ENCODE data around the gene TROAP.

TROAP gene

DNA sequence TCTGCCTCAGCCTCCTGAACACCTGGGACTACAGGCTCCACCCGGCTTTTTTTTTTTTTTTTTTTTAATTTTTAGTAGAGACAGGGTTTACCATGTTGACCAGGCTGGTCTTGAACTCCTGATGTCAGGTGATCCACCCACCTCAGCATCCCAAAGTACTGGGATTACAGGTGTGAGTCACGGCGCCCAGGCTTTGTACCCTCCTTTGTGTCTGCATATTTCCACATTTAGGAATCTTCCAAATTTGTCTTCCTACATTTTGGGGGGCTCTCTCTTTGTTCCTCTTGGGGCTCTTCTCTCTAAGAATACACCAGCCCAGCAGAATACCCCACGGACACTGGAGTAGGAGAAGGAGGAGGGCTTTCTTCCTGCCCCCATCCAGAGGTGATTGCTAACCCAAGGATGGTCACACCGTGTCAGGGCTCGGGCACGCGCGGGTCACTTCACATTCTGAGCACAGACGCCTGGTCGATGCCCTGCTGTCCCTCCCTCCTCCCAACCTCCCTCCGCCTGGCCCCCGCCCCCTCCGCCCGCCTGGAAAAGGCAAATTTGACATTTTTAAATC is 21.5 kb downstream of the TROAP start:
- DNase-seq, result no peak

DNA sequence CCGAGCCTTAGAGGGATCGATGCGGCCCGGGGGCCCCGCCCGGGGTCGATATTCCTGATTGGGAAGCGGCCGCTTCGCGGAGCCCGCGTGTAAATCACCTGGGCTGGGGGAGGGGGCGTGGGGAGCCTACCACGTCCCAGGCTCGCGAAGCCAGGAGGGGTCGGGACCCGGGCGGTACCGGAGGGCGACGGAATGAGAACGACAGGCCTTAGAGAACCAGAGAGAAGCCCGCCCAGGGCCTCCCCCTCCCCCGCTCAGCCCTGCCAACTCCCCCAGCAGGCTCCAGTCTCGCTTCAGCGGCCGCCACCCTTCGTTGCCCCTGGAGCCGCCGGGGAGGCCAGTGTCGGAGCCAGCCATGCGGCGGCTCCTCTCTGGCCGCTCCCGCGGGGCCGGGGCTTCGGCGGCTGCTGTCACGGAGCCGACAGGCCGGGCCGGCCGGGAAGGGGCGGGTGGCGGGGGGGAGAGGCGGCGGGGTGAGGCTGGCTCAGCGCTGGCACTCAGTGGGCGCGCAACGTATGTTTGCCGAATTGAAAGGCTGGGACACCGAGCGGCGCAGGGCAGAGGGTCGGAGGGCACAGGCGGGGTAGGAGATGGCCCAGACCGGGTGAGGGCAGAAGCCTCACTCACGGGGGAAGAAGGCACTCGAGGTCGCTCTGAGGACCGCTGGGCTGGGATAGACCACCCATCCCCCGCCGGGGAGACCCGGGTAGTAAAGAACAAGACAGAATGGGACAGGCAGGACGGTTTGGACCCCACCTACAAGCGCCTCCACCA is 22.2 kb downstream of the TROAP start:
- peak; percentile 33 for DNase-seq

DNA sequence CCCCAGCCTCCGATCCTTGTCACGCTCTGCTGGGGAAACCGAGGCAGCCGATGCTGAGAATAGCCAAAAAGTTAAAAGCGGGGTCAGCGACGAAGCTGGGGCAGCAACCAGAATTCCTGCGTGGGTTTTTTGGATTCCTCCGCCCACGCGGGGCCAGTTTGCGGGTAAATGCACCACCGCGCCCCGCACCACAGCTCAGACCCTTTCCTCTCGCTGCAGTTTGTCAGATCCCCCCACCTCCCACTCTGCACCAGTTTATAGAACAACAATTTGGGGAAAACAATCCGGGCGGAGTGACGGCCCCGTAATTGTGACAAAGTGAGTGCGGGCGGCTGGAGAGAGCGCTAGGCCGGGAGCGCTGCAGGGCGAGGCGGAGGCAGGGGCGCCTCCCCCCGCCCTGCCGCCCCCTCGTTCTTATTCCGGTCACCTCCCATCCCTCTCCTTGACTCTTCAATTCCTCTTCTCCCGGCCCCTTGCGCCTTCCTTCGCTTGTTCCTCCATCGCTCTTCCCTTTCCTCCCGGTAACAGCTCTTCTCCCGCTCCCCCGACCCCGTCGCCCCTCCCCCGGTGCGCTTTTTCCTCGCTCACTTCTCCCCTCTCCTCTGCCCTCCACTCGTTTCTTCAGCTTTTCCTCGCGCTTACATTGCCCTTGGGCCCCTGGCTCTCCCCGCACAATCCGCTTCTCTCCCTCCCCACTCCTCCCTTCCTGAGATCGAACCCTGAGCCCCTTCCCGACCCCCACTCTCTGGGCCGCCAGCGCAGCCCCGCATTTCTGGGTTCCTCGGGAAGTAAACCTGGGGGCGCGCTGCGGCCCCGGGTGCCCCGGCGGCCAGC is 23.0 kb downstream of the TROAP start:
- no peak for DNase-seq

DNA sequence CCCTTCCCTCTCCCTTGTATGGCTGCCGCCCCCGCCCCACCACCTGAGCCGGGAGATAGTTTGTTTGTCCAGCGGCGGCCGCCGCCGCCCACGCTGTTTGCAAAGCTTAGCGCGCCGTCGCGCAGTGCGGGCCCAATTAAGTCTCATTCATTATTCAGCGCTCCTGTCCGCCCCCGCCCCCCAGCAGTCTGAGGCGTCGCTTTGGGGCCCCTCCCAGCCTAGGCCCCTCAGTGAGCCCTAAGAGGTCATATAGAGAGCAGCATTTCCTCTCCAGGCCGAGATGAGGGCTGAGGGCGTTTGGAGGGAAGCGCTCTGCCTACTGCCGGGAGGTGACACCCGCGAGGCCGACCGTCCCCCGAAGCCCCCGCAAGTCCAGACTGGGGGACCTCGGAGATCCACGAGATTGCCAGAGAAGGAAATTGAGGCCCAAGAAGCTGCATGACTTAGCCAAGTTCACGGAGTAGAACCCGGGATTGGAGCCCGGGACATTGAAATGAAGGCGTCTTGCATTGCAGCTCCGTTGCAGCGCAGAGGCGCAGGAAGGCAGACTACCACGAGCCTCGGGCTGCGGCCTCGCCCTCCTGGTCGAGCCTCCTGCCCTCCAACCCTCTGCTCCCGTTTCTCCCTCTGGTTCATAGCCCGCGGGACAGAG is 23.7 kb downstream of the TROAP start, which contains the start of gene DNAJC22:
TSS of gene DNAJC22 (plus strand) at position 230 of the 652 bp plus-strand sequence. CDS start 1,985 bp downstream, outside the sequence.
- no peak for DNase-seq

- peak; percentile 26 for DNase-seq
Observed at GRCh38 chr12:49347311-49348193, 24.5 kb downstream of the TROAP start.

GRCh38 chr12:49348781-49349180 is 25.7 kb downstream of the TROAP start:
- no peak for DNase-seq

DNA sequence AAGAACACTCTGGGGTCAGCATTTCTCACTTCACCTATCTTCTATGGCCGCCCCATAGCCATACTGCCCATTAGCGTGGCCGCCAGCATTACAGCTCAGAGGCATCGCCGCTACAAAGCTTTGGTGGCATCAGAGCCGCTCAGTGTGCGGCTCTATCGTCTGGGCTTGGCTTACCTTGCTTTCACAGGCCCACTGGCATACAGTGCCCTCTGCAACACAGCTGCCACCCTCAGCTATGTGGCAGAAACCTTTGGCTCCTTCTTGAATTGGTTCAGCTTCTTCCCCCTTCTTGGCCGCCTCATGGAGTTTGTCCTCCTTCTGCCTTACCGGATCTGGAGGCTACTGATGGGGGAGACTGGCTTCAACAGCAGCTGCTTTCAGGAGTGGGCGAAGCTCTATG is 26.2 kb downstream of the TROAP start:
- no peak for DNase-seq

DNA sequence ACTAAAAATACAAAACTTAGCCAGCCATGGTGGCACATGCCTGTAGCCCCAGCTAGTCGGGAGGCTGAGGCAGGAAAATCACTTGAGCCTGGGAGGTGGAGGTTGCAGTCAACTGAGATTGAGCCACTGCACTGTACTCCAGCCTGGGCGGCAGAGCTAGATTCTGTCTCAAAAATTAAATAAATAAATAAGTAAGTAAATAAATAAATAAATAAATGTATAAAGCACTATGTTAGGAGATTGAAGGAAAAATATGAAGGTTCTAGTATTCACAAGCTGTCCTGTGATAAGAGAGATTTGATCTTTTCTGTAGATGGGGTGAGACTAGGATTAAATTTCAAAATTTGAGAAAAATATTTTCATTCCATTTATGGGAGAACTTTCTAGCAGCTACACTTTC is 29.3 kb downstream of the TROAP start:
- DNase-seq, result no peak

GRCh38 chr12:49355913-49356312 is 32.9 kb downstream of the TROAP start:
- no peak for DNase-seq

DNA sequence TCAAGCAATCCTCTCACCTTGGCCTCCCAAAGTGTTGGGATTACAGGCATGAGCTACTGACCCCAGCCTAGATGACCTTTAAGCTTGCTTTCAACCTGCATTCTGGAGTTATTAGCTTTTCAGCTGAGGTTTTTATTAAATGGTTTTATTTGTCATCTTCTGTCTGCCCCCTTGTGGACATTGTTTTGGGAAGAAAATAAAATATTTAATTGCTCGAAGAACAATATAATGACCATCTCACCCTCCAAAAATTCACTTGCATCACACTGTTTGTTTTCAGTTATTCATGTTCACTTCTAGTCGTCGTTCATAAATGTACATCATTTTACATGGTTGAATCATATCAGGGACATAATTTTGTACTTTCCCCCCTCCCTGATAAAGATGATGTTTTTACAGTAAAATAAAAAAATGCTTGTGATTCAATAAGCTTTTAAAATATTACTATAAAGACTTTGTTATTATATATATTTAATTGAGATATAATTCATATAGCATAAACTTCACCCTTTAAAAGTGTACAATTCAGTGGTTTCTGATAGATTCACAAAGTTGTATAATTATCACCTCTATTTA is 34.1 kb downstream of the TROAP start:
- DNase-seq, result peak; percentile 16

GRCh38 chr12:49358483-49359141 is 35.6 kb downstream of the TROAP start:
- peak; percentile 17 for DNase-seq

DNA sequence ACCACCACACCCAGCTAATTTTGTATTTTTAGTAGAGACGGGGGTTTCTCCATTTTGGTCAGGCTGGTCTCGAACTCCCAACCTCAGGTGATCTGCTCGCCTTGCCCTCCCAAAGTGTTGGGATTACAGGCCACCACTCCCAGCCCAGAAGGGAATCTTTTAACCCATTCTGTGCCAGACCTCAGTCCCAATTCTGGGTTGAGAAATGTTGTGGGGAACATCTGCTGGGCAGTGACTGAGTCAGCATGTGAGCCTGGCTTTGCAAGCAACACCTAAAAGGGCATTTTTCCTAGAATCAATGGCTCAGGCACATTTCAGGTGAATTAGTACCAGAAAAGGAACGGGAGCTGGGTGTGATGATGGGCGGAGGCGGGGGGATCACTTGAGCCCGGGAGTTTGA is 36.6 kb downstream of the TROAP start:
- no peak for DNase-seq

GRCh38 chr12:49362077-49362476 is 39.0 kb downstream of the TROAP start:
- no peak for DNase-seq

GRCh38 chr12:49364989-49365388 is 41.9 kb downstream of the TROAP start:
- DNase-seq, result no peak

DNA sequence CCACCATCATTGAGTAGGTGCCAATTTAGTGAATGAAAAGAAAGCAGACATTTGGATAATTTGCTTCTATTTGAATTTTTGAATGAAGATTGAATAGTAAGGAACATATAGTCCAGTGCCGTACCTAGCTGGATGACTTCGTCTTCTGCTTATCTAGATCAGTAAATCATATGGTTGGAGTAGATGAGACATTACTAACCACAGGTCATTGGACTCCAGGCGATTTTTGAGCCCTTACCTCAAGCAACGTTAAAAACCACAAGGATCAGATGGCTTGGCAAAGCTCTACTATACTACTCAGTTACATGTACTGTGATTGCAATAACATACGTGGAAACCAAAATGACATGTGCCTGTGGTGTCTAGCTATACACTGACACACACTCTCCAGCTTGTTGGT is 42.5 kb downstream of the TROAP start:
- DNase-seq, result no peak

GRCh38 chr12:49366096-49366651 is 43.1 kb downstream of the TROAP start:
- DNase-seq, result no peak

DNA sequence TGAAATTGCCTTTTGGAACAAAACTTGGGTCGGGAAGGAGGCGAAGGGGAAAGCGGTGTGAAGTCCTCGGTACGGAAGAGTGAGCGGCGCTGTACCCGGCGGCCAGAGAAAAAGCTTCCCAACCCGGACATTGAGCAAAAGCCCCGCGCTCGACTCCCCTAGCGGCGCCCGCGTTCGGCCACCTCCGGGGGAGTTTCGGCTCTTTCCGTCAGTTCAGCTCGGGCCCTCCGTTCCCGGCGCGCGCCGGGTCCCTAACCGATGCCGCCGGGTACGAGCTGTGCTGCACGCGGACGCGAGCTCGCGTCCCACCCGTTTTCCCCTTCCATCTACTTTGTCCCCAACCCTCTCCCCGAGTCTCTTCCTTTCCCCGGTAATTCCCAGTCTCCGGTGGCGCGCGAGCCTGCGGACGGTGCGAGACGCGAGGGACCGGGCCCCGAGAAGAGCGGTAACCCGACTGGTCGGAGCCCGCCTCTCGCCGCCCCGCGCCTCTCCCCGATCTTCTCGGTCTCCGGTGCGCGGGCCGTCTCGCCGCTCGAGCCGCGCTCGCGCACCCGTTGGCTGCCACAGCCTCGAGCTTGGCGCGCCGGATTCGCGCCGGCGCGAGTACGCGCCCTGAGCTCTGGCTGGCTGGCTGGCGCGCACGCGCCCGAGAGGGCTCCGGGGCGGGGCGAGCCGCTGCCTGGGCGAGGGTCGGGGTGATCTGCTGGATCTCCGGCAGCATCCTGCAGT is 43.8 kb downstream of the TROAP start:
- DNase-seq, result peak; percentile 86

GRCh38 chr12:49367381-49368239 is 44.6 kb downstream of the TROAP start, which contains the start of gene SPATS2:
Gene SPATS2 (plus strand): TSS chr12:49367462. CDS start chr12:49461013, 93,551 bp downstream.
- DNase-seq, result no peak

GRCh38 chr12:49368240-49368600 is 45.2 kb downstream of the TROAP start:
- DNase-seq, result no peak

Data from NCI-H1105 (cell line).